Brain pericyte (primary cell): ENCODE data around the gene CDON.

Experiments
- DNase-seq: peaks from one replicate; pipeline ENCODE4 v3.0.0-alpha.2; 2012; ENCODE audit warnings: low read depth, low spot score

The CDON gene

DNA sequence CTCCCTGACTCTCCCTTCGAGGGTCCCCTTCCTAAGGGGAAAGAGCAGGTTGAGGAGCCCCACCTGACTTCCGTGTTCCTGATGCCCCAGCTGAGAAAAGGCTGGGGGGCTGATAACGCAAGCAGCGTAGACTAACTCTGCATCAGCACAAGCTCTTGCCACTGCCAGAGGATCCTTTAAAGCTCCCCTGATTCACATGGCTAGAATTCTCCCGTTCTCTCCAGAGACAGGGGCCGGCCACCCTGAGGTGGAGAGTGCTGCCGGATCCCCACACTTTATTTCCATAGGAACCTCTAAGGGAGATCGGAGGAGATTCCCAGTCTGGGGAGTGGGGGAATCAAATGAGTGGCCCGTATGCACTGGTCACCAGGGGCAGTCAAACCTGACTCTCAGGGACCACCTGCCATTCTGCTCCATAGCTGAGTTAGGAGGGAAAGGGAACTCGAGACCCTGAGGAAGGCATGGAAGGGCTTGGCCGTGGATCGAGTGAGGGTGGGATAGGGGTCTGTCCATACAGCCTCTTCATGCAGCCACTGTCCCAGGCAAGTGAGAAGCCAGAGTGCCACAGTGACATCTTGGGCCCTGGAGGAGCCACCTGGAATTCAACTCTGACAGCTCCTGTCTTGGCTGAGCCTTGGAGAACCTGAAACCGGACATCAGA, 118.2 kb downstream of the CDON start:
- DNase-seq, result no peak

GRCh38 chr11:125943661-125944349, 118.9 kb downstream of the CDON start:
- DNase-seq, result no peak

GRCh38 chr11:125942771-125943428, 119.8 kb downstream of the CDON start:
- DNase-seq, result no peak

DNA sequence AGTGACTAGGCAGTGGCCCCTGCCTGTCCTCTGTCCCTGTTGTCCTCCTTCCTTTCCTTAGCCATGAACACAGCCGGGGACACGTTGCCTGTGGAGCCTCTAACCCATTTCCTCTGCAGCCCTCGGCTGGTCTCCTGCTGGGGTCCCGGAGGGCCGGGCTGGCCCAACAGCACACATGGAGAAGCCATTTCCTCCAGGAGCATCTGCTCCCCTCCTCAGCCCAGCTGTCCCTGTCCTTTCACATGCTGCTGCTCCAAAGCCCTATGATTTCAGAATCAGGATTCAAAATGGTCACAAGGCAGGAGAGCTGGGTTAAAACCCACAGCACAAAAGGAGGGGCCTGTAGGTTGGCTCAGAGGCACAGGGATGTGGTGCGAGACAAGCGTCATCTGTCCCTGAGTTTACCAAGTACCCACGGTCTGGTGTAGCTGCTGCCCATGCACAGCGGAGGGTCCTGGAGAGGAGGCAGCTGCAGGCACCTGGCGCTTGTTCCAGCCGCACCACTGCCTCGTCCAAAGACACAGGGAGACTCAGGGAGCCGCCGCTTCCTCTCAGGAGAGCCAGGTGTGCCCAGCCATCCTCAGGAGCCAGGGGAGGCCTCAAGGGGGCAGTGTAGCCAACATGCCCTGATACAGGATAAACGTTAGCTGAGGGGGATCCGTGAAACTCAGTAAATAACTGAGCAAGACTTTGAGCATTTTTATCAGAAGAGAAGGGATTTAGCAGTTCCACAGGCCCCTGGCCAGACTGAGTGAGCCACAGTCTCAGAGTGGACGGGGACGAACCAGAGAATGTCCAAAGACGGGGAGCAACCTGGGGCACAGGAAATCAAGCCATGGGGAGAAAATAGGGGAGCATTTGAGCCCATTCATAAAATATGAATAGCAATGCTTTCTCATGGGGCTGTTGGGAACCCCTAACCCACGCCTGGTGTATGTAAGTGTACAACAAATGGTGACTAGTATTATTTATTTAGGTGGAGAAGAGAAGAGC, 120.8 kb downstream of the CDON start:
- DNase-seq, result no peak

DNA sequence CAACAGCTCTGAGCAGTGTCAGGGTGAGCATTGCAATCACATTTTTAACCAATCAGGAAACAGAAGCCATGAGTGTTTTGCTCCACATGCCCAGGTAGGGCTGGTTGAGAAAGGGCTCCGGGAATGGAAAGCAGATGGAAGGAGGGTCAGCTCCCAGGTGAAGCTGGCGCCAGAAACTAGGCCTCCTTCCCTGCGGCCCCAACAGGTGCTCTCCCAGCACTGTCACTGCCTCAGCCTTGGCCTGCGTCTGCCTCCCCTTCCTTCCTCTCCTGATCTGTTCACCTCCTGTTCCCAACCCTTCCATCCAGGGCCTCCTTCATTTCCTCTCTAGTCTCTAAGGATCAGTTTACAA, 121.4 kb downstream of the CDON start:
- no peak for DNase-seq

- no peak for DNase-seq
Observed at GRCh38 chr11:125940145-125940544, 122.5 kb downstream of the CDON start.

- no peak for DNase-seq
Observed at GRCh38 chr11:125939081-125939521, 123.6 kb downstream of the CDON start.

DNA sequence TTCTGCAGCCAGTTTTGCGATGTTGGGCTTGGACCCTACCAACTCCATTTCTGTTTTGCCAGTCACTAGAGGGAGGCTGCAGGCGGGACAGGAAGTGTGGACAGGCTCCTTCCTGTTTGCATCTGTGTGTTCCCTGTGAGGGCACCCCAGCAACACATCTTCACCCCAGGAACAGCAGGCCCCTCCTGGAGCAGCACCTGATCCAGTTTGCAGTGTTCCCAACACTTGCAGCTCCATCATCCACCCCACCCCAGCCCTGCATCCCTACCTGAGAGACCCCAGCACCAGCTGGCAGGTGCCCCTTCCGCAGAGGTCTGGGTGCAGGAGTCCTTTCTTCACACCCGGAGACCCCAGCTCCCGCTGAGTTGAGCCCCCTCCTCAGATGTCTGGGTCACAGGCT, 124.2 kb downstream of the CDON start:
- DNase-seq, result no peak

DNA sequence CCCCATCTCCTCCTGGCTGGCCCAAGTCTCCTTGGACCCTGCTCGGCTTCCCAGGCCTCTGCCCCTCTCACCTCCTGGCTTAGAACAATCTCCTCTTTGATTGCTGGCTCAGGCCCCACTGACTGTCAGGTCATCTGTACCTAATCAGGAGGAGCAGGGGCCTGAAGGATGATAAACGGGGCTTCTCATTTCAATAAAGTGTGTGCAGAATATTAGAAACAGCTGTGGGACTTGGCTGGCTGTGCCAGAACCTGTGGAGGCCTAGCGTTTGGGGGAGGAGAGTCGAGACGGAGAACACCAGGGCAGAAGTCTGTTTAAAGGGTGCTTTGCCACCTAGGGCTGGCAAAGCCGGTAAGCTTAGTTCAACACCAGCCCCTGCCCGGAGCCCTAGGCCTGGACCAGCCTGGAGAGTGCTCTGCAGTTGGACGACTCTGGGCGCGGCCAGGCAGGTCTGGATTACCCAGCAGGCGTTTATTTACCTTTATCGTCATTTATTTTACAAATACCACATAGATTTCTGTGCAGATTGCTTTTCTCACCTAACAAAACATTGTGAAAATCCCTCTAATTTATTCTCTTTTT, 127.0 kb downstream of the CDON start:
- DNase-seq, result no peak

- no peak for DNase-seq
Observed at GRCh38 chr11:125935056-125935455, 127.6 kb downstream of the CDON start.

DNA sequence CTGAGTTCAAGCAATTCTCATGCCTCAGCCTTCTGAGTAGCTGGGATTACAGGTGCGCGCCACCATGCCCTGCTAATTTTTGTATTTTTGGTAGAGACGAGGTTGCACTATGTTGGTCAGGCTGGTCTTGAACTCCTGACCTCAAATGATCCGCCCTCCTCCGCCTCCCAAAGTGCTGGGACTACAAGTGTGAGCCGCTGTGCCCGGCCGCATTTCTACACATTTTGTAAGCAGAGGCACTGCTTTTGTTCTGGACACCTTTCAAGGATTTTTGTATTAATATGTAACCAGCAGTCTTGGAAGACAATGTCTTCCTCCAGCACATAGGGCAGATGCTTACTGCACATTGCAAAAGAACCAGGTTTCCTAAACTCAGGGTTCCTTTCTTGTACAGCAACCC, 128.2 kb downstream of the CDON start:
- DNase-seq, result no peak

GRCh38 chr11:125933030-125933813, 129.4 kb downstream of the CDON start:
- DNase-seq, result no peak

DNA sequence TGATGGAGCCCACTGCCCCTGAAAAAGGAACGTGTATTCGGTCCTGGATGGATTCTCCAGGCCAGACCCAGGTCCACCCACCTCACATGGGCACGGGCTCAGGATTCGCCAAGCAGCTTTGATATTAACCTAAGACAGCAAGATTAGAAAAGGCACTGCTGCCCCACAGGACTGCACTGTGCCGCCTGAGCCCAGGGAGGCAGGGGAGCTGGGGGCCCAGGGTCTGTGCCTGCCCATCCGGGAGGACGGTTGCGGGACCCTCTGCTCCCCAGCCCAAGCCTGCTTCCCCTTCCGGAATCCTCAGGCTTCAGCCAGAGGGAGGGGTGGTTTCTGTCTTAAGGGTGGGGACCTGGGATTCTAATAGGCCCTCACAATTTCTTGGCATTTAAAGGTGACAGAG, 130.4 kb downstream of the CDON start:
- no peak for DNase-seq

GRCh38 chr11:125931668-125932067, 131.0 kb downstream of the CDON start:
- no peak for DNase-seq

DNA sequence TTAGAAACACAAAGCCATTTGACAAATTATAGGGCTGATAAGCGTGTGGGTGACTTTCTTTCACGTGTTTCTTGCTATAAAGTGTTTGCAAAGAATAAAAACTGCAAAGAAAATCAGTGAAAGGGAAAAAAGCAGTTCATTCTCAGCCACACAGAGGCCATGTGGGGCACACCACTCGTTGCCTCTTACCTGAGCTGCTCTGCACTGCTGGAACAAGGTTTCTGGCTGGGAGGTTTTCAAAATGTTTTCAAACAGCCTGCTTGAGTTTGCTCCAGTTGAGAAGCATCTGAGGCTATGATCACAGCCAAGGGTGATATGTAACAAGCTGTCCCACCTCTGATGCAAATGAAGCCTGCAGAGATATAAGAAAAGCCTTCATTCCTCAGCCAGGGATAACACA, 131.6 kb downstream of the CDON start:
- no peak for DNase-seq

DNA sequence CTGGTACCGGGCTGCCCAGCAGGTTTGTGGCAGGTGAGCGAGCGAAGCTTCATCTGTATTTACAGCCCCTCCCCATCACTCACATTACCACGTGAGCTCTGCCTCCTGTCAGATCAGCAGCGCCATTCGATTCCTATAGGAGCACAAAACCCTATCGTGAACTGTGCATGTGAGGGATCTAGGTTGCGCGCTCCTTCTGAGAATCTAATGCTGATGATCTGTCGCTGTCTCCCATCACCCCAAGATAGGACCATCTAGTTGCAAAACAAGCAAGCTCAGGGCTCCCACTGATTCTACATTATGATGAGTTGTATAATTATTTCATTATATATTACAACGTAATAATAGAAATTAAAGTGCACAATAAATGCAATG, 132.6 kb downstream of the CDON start:
- no peak for DNase-seq

GRCh38 chr11:125929445-125930075, 133.1 kb downstream of the CDON start:
- no peak for DNase-seq

- no peak for DNase-seq
Observed at GRCh38 chr11:125926682-125927081, 136.0 kb downstream of the CDON start.

DNA sequence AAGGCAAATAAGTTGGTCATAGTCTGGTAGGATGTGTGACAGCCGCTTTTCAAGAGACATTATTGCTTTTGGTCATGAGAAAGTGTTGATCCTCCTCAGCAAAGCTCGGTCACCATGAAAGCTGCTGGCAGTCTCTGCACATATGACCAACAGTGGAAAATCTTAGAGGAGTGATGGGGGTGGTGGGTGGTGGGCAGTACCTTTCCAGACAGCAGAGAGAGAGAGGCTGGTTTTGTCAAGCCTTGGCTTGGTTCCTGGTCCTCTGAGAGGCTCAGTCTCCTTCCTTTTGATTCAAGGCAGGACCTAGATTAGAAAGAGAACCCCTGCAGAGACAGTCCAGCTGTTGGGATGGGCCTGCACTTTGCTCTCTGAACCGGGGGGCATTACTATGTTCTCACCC, 136.9 kb downstream of the CDON start:
- no peak for DNase-seq

DNA sequence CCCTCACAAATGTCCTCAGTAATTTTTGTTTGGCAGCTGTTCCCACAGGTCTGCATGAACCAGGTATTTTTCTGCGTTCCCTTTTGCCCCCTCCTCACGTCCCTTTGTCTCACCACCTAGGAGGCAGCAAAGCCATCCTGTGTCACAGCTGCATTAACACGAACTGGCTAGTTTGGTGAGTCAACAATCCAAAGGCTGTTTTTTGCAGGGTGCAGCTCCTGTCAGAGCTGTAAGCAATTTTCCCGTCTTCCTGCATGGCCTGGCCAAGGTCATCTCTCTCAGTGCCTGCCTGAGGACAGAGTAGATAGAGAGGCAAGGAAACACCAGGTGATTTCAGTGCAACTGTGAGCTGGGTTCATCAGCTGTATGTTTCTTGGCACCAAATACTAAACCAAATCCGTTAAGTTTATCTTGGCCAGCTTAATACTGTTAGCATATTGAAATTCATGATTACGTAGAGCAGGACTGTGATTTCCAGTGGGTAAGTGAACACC, 137.4 kb downstream of the CDON start:
- DNase-seq, result no peak
